Fibroblast of lung (primary cell): ENCODE data around the gene SUSD1. TPM values are rescaled to one million over a fixed set of nuclear protein-coding genes. Genes with fewer than 3 reads are reported as not detected.

Experiments used
- DNase-seq, 2 donors: peaks; one replicate each; pipeline versions ENCODE4 v3.0.0 to v3.0.0-alpha.2; 2010; ENCODE audit warnings: low read depth in 2 of 2
- H2AFZ ChIP-seq: 2 replicates; pipeline ENCODE4 v1.5.1; 2012; ENCODE audit warnings: low read length, control low read depth, inconsistent platforms
- H3K27ac ChIP-seq: 2 replicates; pipeline ENCODE4 v1.5.1; 2011; ENCODE audit warnings: low read length, control low read depth; ENCODE audit not compliant: insufficient read depth
- H3K27me3 ChIP-seq: 2 replicates; pipeline ENCODE4 v1.5.1; 2011; ENCODE audit warnings: mild to moderate bottlenecking, low read length; ENCODE audit not compliant: control insufficient read depth, insufficient read depth
- H3K36me3 ChIP-seq: 2 replicates; pipeline ENCODE4 v1.5.1; 2011; ENCODE audit warnings: low read length; ENCODE audit not compliant: control insufficient read depth, insufficient read depth
- H3K4me1 ChIP-seq: 2 replicates; pipeline ENCODE4 v1.5.1; 2011; ENCODE audit warnings: low read length; ENCODE audit not compliant: control insufficient read depth, insufficient read depth; ENCODE audit errors: extremely low read depth
- H3K4me2 ChIP-seq: 2 replicates; pipeline ENCODE4 v1.5.1; 2011; ENCODE audit warnings: low read length, control low read depth; ENCODE audit not compliant: insufficient read depth; ENCODE audit errors: extremely low read depth
- H3K4me3 ChIP-seq, 4 experiments: fragments of 200-600 bp in 1 of 4; sonication (generic) in 1 of 4; replicated peaks in 1 of 4; 2 replicates each; pipeline ENCODE4 v1.5.1; 2011 to 2016; ENCODE audit warnings: low read length in 4 of 4, low read depth in 3 of 4, mild to moderate bottlenecking in 3 of 4, control low read depth in 2 of 4, inconsistent platforms in 1 of 4, mixed read lengths in 1 of 4; ENCODE audit not compliant: insufficient read depth in 1 of 4; ENCODE audit errors: control extremely low read depth in 1 of 4
- H3K79me2 ChIP-seq: 2 replicates; pipeline ENCODE4 v1.5.1; 2012; ENCODE audit warnings: mild to moderate bottlenecking, low read length, inconsistent platforms; ENCODE audit not compliant: control insufficient read depth, insufficient read depth
- H3K9ac ChIP-seq: 2 replicates; pipeline ENCODE4 v1.5.1; 2011; ENCODE audit warnings: mild to moderate bottlenecking, low read length, control low read depth; ENCODE audit not compliant: insufficient read depth
- H3K9me3 ChIP-seq: 2 replicates; pipeline ENCODE4 v1.5.1; 2012; ENCODE audit warnings: low read depth, low read length; ENCODE audit not compliant: control insufficient read depth, insufficient read depth
- H4K20me1 ChIP-seq: 2 replicates; pipeline ENCODE4 v1.5.1; 2011; ENCODE audit warnings: low read length; ENCODE audit not compliant: control insufficient read depth, insufficient read depth; ENCODE audit errors: extremely low read depth
- CTCF ChIP-seq, 2 donors: IDR thresholded peaks in 1 of 2; conservative IDR thresholded peaks in 1 of 2; 1 replicate in 1 of 2; 2 replicates in 1 of 2; pipeline ENCODE4 v1.5.1; 2011 to 2012; ENCODE audit warnings: low read length in 2 of 2, control low read depth in 1 of 2, inconsistent platforms in 1 of 2, low read depth in 1 of 2, mild to moderate bottlenecking in 1 of 2
- EZH2 ChIP-seq: IDR thresholded peaks from 2 replicates; pipeline ENCODE4 v1.5.1; 2012; ENCODE audit warnings: low read length, control low read depth, mild to moderate bottlenecking; ENCODE audit errors: missing control alignments
- polyA plus RNA-seq, 2 donors: library from polyadenylated mRNA; depleted of rRNA in 1 of 2; stranded (reverse) in 1 of 2; unstranded in 1 of 2; fragments of >200 nt; gene quantifications; 2 replicates each; pipeline ENCODE4 v1.2.1, GENCODE V29; 2011 to 2012; ENCODE audit warnings: missing spikeins in 1 of 2
- total RNA-seq: library from RNA; depleted of rRNA; stranded (reverse); fragments of >200 nt; gene quantifications from 2 replicates; pipeline ENCODE4 v1.2.1, GENCODE V29; 2014

Gene SUSD1
- total and polyA plus RNA-seq, 2 donors (not counting 1 experiment from before 2014, with no cell fraction given): 27.4 to 28.6 TPM

GRCh38 chr9:112043423-112043822 is 131.7 kb downstream of the SUSD1 start:
- DNase-seq: peak; percentile 51 to 69
- H3K27ac ChIP-seq: peak overlapping the region; percentile 89
- no peak overlapping the region for H3K9ac ChIP-seq
- no peak overlapping the region for H3K4me2 ChIP-seq
- no peak overlapping the region for H3K4me3 ChIP-seq
- peaks cover 39% of the 10 kb centered on the region for H3K4me1 ChIP-seq
- H4K20me1 ChIP-seq: no peaks in the 10 kb centered on the region
- H3K27me3 ChIP-seq: no peaks in the 10 kb centered on the region
- H3K79me2 ChIP-seq: peaks cover 2% of the 10 kb centered on the region
- no peak overlapping the region for H2AFZ ChIP-seq
- H3K9me3 ChIP-seq: no peaks in the 10 kb centered on the region
- no peaks in the 10 kb centered on the region for H3K36me3 ChIP-seq
- TF ChIP-seq CTCF (conservative IDR thresholded peaks at IDR 0.05 in 1 of 2, IDR thresholded peaks at IDR 0.05 in 1 of 2; ENCODE audit: low read depth in 1 of 2, low read length in 2 of 2): no peak
- TF ChIP-seq EZH2: no peak

DNA sequence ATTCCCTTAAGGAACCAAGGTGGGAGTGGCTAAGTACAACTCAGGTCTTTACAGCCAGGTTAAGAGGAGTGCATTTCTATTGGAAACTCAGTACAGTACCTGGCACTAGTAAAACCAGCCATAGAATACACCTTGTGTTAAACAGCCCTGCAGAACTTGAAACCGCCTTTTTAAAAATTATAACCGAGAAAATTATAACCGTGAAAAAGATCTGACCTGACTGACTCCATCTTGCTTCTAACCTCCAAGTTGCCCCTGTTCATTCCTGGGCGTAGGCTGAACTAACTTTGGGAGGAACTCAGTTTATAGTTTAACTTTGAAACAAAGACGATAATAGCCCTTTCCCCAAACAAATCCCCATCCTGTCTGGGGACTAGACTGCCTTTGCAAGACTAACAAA is 132.3 kb downstream of the SUSD1 start:
- no peak overlapping the region for H3K4me3 ChIP-seq
- no peaks in the 10 kb centered on the region for H3K27me3 ChIP-seq
- H3K9ac ChIP-seq: no peak overlapping the region
- no peaks in the 10 kb centered on the region for H3K9me3 ChIP-seq
- no peaks in the 10 kb centered on the region for H3K36me3 ChIP-seq
- no peak overlapping the region for H3K4me2 ChIP-seq
- H3K27ac ChIP-seq: peak overlapping the region; percentile 89
- no peaks in the 10 kb centered on the region for H4K20me1 ChIP-seq
- TF ChIP-seq EZH2 (no peak), CTCF (conservative IDR thresholded peaks at IDR 0.05 in 1 of 2, IDR thresholded peaks at IDR 0.05 in 1 of 2; ENCODE audit: low read depth in 1 of 2, low read length in 2 of 2) (no peak)
- H3K4me1 ChIP-seq: peaks cover 44% of the 10 kb centered on the region
- no peak overlapping the region for H2AFZ ChIP-seq
- no peak for DNase-seq
- peaks cover 2% of the 10 kb centered on the region for H3K79me2 ChIP-seq

DNA sequence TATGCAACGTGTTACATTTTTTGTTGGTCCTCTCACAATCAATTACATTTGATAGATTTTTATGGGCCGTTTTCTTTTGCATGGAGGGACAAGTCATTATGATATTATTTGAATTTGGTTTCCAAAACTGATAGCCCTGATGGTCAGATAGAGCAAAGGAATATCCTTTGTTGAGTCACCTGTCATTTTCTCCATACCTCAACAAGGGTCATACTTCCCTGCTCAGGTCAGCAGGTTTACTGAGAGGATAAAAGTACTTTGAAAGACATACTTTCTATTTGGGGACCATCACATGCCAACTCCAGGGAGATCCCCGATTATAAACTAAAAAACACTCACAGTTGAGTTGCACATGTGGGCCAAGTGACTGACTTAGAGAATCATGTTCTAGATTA is 132.9 kb downstream of the SUSD1 start:
- H3K79me2 ChIP-seq: peaks cover 2% of the 10 kb centered on the region
- TF ChIP-seq EZH2 (no peak), CTCF (conservative IDR thresholded peaks at IDR 0.05 in 1 of 2, IDR thresholded peaks at IDR 0.05 in 1 of 2; ENCODE audit: low read depth in 1 of 2, low read length in 2 of 2) (no peak)
- H2AFZ ChIP-seq: no peak overlapping the region
- H3K27me3 ChIP-seq: no peaks in the 10 kb centered on the region
- no peaks in the 10 kb centered on the region for H3K9me3 ChIP-seq
- peaks cover 47% of the 10 kb centered on the region for H3K4me1 ChIP-seq
- peak overlapping the region; percentile 89 for H3K27ac ChIP-seq
- no peak overlapping the region for H3K9ac ChIP-seq
- H3K4me2 ChIP-seq: no peak overlapping the region
- DNase-seq: no peak
- H4K20me1 ChIP-seq: no peaks in the 10 kb centered on the region
- H3K36me3 ChIP-seq: no peaks in the 10 kb centered on the region
- no peak overlapping the region for H3K4me3 ChIP-seq
